GM21825 (cell line): ENCODE results near the gene PKNOX2.

Experiments used
- ATAC-seq: cut with Tn5 transposase; IDR thresholded peaks from one replicate; pipeline ENCODE4 v1.9.1; 2021; ENCODE audit warnings: mild to moderate bottlenecking, moderate library complexity; ENCODE audit not compliant: unreplicated experiment

Gene PKNOX2

GRCh38 chr11:125376117-125376516 is 211.6 kb downstream of the PKNOX2 start:
- ATAC-seq = no peak

- no peak for ATAC-seq
These were observed 212.3 kb downstream of the PKNOX2 start for GRCh38 chr11:125376856-125377255.

GRCh38 chr11:125378083-125378482 is 213.5 kb downstream of the PKNOX2 start:
- ATAC-seq = no peak

GRCh38 chr11:125378571-125378970 is 214.0 kb downstream of the PKNOX2 start:
- ATAC-seq = no peak

GRCh38 chr11:125379565-125379964 is 215.0 kb downstream of the PKNOX2 start:
- no peak for ATAC-seq

- no peak for ATAC-seq
These were observed 215.4 kb downstream of the PKNOX2 start for GRCh38 chr11:125379981-125380380.

- no peak for ATAC-seq
These were observed 216.3 kb downstream of the PKNOX2 start for GRCh38 chr11:125380756-125381445.

- ATAC-seq = no peak
These were observed 217.0 kb downstream of the PKNOX2 start for GRCh38 chr11:125381499-125382044.

GRCh38 chr11:125382314-125382791 is 217.8 kb downstream of the PKNOX2 start:
- ATAC-seq = no peak

GRCh38 chr11:125382822-125383221 is 218.3 kb downstream of the PKNOX2 start:
- ATAC-seq = no peak

GRCh38 chr11:125384825-125385224 is 220.3 kb downstream of the PKNOX2 start:
- no peak for ATAC-seq

GRCh38 chr11:125387901-125388300 is 223.3 kb downstream of the PKNOX2 start:
- ATAC-seq = no peak

GRCh38 chr11:125388611-125389010 is 224.1 kb downstream of the PKNOX2 start:
- no peak for ATAC-seq

GRCh38 chr11:125389339-125390166 is 225.0 kb downstream of the PKNOX2 start:
- ATAC-seq = no peak

GRCh38 chr11:125390946-125391345 is 226.4 kb downstream of the PKNOX2 start:
- no peak for ATAC-seq

- no peak for ATAC-seq
These were observed 228.8 kb downstream of the PKNOX2 start for GRCh38 chr11:125393331-125393730.

GRCh38 chr11:125394296-125394695 is 229.7 kb downstream of the PKNOX2 start:
- no peak for ATAC-seq

- ATAC-seq = no peak
These were observed 232.9 kb downstream of the PKNOX2 start for GRCh38 chr11:125397421-125397820.

- no peak for ATAC-seq
These were observed 233.9 kb downstream of the PKNOX2 start for GRCh38 chr11:125398475-125398874.

GRCh38 chr11:125398994-125399640 is 234.6 kb downstream of the PKNOX2 start:
- no peak for ATAC-seq

- no peak for ATAC-seq
These were observed 235.4 kb downstream of the PKNOX2 start for GRCh38 chr11:125399945-125400344.
